GM10248 (cell line): ENCODE measurements around the gene VNN1.

Experiments used
- CTCF ChIA-PET: fragments of 300-600 bp; sonication (Branson Sonifier 250); formaldehyde crosslinking; extraction: SDS; loops from one replicate; lab custom pipeline; 2021; ENCODE audit warnings: antibody characterized with exemption; lab: Yijun Ruan, JAX
- POLR2A ChIA-PET: fragments of 350-650 bp; sonication (Branson Sonifier 250); formaldehyde crosslinking; extraction: SDS; loops from one replicate; lab custom pipeline; 2020; ENCODE audit warnings: antibody characterized with exemption; lab: Yijun Ruan, JAX
- DNase-seq: peaks from one replicate; pipeline ENCODE4 v3.0.0; 2012; ENCODE audit errors: extremely low spot score
- CTCF ChIP-seq: IDR thresholded peaks from 2 replicates; pipeline ENCODE4 v1.5.1; 2012; ENCODE audit warnings: mild to moderate bottlenecking, low read depth; ENCODE audit errors: extremely low read depth, missing control alignments, control extremely low read depth

The VNN1 gene

GRCh38 chr6:132671295-132671694 lies 42.6 kb downstream of the VNN1 start:
- DNase-seq = no peak
- POLR2A ChIA-PET = no interaction called here
- CTCF ChIA-PET = interaction anchor here (0.9 to 3.8 kb wide), 7 partner anchors 11 to 128 kb away, joined by 3 to 31 read pairs (median 4); partner anchors contain the start of genes SLC18B1 and TAAR1
- no peak for TF ChIP-seq CTCF

- TF ChIP-seq CTCF = peak; percentile 36
- CTCF ChIA-PET = interaction anchor here (0.7 to 3.8 kb wide), 19 partner anchors 10 to 260 kb away, joined by 3 to 31 read pairs (median 3); partner anchors contain the start of genes SLC18B1 and TAAR1
- POLR2A ChIA-PET = interaction anchor here (0.5 to 1.5 kb wide), 3 partner anchors 63 to 876 kb away, joined by 3 to 6 read pairs (median 4); partner anchors contain the start of gene RPS12
- peak; percentile 29 for DNase-seq
Observed at GRCh38 chr6:132669690-132670291, 44.1 kb downstream of the VNN1 start.

- CTCF ChIA-PET = interaction anchor here (0.8 kb wide), 1 partner anchor 97 kb away, joined by 3 read pairs; no protein-coding TSS in a partner anchor
- POLR2A ChIA-PET = no interaction called here
Observed at GRCh38 chr6:132666118-132666517, 47.7 kb downstream of the VNN1 start.

DNA sequence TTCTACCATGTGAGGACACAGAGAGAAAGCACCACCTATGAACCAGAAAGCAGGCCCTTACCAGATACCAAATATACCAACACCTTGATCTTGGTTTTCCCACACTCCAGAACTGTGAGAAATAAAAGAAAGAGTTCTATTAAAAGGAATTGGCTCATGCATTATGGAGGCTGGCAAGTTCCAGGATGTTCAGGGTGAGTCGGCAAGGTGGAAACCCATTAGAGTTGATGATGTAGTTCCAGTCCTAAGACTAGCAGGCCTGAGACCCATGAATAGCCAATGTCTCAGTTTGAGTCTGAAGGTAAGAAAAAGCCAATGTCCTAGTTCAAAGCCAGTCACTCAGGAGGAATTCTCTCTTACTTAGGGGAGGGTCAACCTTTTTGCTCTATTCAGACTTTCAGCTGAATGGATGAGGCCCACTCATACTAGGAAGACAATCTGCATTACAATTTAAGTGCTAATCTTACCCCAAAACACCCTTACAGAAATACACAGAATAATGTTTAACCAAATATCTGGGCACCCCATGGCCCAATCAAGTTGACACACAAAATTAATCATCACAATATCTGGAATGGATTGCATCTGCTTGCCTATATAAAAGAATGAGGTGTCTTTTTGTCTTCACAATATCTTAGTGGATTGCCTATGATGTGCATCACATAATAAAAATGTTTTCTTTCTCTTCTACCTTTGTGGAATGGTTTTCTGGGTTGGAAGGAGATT lies 49.4 kb downstream of the VNN1 start:
- CTCF ChIA-PET = no interaction called here
- POLR2A ChIA-PET = no interaction called here
- DNase-seq = no peak
- TF ChIP-seq CTCF = no peak

More at GRCh38 chr6:132666118-132666517, 47.7 kb downstream of the VNN1 start:
- DNase-seq = no peak
- no peak for TF ChIP-seq CTCF

GRCh38 chr6:132663661-132664060 lies 50.2 kb downstream of the VNN1 start:
- no peak for TF ChIP-seq CTCF
- no peak for DNase-seq
- POLR2A ChIA-PET = no interaction called here
- CTCF ChIA-PET = no interaction called here

- ChIA-PET POLR2A (no interaction called here), CTCF (interaction anchor here (2.4 to 4.1 kb wide), 2 partner anchors 8 to 11 kb away, joined by 5 to 25 read pairs; no protein-coding TSS in a partner anchor)
- no peak for DNase-seq
- TF ChIP-seq CTCF = no peak
Observed at GRCh38 chr6:132661906-132662305, 51.9 kb downstream of the VNN1 start.
